A673 (cell line): ENCODE measurements around the gene FSD1L.

Experiments used
- CTCF ChIP-seq: fragments of 300-800, 200-600 bp; sonication (generic); conservative IDR thresholded peaks from 2 replicates; pipeline ENCODE4 v1.5.1; 2017; ENCODE audit warnings: low read depth, mild to moderate bottlenecking, antibody characterized with exemption, low read length, moderate library complexity, mixed read lengths
- EZH2 ChIP-seq: fragments of 200-600 bp; sonication (generic); IDR thresholded peaks from 2 replicates; pipeline ENCODE4 v1.6.1; 2017; ENCODE audit warnings: borderline replicate concordance, low read depth, mild to moderate bottlenecking, mixed read lengths, antibody characterized with exemption, low read length; ENCODE audit not compliant: poor library complexity, severe bottlenecking

GRCh38 chr9:105439428-105439827 lies 8.4 kb upstream of the FSD1L start:
- TF ChIP-seq CTCF (no peak), EZH2 (no peak)
